Activated CD4-positive, alpha-beta T cell treated with anti-CD3 and anti-CD28 coated beads, Interleukin-2, Interleukin-4, amounts not matched to agents 100 ng/mL and 50 ng/mL, durations not matched to agents 16 hours and 8 hours (primary cell): ENCODE results near the gene CFAP298.
"Not testable (repeated sequence)": the region's sequence is repeated elsewhere in the genome, so short reads cannot be mapped to it uniquely, and the experiment has no call there.

Experiments used
- DNase-seq: peaks from one replicate; pipeline ENCODE4 v3.0.0-alpha.2; 2020; ENCODE audit warnings: low spot score

CFAP298 gene, protein sequence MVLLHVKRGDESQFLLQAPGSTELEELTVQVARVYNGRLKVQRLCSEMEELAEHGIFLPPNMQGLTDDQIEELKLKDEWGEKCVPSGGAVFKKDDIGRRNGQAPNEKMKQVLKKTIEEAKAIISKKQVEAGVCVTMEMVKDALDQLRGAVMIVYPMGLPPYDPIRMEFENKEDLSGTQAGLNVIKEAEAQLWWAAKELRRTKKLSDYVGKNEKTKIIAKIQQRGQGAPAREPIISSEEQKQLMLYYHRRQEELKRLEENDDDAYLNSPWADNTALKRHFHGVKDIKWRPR

DNA sequence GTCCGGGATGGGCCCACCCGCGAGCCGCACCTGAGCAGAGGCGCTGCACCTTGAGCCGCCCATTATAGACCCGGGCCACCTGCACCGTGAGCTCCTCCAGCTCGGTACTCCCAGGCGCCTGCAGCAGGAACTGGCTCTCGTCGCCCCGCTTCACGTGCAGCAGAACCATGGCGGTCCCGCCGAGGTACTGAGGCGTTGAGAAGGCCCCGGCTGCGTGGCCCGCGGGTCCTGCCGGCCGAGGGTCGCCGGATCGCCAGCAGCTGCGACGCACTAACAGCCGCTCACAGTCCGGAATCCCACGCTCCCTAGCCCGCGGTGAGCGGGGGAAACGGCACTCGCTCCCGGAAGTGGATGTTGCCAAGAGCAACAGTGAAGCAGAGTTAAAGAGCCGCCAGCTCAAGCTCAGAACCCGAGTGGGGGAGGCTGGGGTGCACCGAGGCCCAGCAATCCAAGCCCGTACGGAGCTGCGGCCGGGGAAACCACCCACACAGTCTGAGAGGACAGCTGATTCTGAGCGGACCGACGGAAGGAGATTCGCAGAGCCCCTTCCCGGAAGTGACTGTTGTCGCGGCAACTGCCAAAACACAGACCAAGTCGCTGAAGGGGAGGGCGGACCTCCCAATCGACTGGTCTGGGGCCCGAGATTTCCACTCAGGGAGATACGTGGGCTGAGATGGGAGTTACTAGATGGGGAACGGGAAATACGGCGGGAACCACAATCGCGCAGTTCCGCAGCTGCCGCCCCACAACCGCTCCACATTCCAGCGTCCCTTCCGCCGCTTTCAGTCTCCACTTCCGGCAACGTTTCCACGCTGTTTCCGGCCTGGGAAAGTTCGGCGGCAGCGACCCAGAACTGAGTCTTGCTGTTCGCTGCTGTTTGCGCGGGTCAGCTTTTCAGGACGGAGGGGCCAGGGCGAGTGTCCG is at the start of gene CFAP298:
CFAP298 (minus strand) TSS at position 303 of the 924 bp plus-strand sequence; CDS start at position 169, 134 bp downstream.
- DNase-seq: peak; percentile 91

DNA sequence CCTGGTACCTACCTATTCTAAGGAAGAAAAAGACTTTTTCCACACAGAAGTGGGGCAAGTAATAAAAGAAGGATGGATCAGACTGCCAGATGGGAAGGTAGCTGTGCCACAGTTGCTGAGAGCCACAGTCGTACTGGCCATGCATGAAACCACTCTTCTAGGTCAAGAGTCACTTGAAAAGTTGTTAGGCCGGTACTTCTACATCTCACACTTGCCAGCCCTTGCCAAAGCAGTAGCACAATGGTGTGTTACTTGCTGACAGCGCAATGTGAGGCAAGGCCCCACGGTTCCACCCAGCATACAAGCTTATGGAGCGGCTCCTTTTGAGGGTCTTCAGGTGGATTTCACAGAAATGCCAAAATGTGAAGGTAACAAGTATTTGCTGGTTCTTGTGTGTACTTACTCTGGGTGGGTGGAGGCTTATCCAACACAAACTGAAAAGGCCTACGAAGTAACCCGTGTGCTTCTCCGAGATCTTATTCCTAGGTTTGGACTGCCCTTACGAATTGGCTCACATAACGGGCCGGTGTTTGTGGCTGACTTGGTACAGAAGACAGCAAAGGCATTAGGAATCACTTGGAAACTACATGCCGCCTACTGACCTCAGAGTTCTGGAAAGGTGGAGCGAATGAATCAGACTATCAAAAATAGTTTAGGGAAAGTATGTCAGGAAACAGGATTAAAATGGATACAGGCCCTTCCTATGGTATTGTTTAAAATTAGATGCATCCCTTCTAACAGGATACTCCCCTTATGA is 49.0 kb upstream of the CFAP298 start:
- DNase-seq: not testable (repeated sequence)

DNA sequence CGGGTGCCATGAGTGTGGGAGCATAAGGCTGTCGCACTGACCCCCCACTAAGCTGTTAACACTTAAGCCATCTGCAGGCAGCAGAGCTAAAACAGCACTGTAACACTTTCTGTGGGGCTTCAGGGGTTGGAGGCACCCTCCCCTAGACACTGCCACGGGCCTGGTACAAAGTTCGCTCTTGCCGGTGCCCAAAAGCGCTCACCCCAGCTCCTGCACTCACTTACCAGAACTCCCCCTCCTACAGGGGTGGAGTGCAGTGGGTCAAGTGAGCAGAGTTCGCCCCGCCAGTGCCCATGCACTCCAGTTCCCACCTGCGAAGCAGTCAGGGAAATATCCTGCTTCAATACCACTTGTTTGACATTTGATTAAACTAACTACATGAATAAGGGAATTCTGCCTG is 46.3 kb upstream of the CFAP298 start:
- no peak for DNase-seq

DNA sequence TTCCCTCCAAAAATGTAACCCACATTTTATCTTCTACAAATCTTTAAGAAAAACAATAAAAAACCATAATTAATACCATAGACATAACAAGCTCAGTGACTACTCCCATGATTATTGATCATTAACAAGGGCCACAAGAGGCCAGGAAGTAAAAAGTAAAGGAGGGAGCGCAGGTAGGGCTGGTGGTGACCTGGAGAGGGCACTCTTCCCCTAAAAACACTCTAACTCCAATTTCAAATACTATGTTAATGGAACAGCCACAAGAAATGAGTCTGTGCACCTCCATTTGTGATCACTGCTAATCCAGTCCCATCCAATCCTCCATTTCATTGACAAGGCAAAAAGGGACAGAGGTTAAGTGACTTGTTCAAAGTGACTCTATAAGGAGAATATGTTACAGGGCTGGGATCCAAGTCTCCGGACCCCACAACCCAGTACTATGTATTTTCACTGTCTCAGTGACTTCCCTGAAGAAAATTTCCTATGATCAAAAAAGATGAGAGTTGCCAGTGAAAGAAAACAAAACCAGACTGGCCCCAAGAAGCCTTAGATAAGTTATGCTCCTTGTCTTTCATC is 41.2 kb upstream of the CFAP298 start:
- DNase-seq: peak; percentile 27

DNA sequence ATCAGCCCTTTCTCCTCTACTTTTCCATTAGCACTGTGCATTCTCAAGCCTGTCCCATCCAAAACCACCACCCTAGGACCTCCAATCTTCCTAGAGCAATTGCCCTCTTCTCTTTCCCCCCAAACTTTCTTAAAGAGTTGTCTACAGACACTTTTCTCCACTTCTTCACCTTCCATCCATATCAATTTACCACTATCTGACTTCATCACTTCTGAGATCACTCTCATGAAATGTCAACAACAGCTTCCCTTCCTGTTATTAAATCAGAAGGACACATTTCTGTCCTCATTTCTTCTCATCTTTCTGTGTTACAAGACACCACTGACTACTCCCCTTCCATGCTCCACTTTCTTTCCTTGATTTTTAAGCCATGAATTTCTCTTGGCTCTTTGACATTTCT is 36.0 kb upstream of the CFAP298 start:
- no peak for DNase-seq

DNA sequence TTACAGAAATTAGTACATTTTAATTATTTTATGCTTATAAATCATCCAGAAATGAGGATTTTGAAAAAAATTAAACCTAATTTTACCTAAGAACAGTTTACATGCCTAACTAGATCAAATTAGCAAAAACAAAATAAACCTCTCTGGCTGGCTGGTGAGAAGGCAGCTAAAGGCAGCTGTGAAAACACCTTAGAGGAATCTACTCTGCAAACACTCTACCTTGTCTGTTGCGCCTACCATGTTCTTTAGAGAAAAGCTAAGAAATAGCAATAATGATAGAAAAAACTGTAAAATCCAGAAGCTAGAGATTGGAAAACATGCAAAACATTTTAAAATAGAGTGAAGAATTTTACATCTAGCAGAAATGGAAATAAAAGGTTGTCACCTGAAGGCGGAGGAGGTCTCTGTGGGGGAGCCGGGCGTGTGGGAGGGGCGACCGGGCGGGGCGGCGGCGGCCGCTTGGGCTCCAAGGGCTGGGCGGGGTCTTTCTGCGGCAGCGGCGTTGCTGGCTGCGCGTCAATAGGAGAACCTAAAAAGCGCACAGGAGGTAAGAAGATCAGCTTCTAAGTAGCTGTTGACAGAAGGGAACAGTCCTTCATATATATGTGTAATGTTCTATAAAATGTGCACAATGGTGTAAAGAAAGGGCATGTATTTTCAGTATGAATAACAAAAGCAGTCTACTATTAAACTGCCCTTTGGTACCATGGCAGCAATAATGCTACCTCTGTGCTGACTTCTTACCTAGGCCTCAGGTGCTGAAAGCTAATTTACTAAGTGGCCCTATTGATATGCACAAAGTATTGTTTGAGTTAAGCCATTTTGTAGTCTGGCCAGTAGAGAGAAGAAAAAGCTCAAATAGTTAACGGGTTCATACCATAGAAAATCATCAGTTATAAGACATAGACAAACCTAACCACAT is 33.3 kb upstream of the CFAP298 start:
- no peak for DNase-seq

DNA sequence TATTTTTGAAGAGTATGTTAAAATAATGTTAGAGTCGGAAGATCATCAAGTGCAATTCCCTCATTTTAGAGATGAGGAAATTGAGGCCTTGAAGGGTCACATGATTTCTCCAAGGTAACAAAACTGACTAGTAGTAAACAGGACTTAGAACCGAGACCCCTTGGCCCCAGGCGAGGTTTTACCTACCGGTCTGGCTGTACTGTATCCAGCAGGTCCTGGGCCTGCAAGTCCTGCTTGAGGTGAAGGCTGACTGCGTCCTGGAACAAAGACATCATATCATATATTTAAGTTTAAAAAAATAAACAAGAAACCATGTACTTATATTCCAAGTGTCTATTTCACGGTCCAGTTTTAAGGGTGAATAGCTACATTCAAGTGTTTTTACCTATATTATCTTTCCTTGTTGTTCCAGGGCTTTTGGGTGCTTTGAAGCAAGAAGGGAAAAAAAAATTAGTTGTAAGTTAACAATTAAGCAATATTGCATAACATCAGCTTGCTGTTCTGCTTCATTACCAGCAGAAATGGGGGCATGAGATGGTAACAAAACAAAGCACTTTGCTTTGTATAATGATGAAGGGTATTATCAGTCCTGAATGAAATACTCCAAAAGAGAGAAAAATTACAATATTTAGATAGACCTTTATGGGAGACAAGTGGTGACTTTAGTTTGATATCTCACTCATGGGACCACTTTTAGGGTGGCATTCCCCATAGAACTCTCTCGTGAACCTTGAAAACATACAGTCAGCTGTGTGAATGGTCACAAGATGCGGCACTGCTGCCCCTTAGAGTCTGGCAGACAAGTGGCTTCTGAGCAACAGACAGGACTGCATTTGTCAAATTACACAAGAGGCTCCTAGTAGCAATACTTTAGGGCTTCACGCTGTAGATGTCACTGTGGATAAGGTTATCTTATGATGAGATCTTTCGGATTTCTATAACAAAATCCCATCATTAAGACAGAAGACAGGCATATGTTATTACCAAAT is 29.8 kb upstream of the CFAP298 start:
- no peak for DNase-seq

DNA sequence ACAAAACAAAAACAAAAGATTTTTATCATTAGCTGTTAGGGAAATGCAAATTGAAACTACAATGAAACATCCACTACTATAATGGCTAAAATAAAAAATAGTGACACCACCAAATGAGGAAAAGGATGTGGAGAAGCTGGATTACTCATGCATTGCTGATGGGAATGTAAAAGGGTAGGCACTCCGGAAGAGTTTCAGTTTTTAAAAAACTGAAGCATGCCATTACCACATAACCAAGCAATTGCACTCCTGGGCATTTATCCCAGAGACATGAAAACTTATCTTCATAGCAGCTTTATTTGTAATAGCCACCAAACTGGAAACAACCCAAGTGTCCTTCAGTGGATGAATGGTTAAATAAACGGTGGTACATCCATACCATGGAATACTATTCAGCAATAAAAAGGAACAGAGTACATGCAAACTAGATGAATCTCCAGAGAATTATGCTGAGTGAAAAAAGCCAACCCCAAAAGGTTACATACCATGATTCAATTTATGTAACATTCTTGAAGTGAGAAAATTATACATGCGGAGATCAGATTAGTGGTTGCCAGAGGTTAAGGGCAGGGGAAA is 14.5 kb upstream of the CFAP298 start:
- DNase-seq: no peak

DNA sequence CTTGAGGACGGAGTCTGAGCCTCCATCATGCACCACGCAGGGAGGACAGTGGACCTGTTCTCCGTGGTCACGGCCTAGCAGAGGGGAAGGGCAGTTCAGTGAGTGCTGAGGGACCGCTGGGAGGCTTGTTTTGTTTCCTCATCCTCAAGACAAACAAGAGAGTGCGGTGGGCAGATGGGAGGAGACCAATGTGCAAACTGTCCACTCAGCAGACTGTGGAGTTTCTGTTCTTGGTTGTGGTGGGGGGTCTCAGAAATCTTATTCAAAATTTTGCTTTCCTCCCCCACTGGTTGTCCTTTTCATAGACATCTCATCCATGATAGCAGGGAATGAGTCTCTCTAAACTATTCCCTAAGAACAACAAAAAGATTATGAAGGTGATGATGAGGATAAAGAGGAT is 6.0 kb upstream of the CFAP298 start:
- DNase-seq: not testable (repeated sequence)

DNA sequence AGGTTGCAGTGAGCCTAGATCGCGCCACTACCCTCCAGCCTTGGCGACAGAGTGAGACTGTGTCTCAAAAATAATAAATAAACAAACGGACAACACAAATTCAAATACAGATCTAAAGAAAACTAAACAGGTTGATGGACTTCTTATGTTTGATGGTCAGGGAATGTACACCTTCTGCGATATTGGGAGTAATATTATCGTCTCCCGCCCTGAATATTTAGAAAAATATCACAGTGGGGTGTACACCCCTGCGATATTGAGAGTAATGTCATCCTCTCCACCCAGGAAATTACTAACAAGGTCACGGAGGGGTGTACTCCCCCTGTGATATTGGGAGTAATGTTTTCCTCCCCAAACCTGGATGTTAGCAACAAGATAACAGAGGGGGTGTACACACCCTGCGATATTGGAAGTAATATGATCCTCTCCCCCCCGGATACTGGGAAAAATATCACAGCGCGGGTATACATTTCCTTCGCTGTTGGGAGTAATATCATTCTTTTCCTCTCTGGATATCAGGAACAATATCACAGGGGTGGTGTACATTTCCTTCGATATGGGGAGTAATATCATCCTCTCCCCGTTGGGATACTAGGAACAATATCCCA is 1.4 kb upstream of the CFAP298 start:
- no peak for DNase-seq

DNA sequence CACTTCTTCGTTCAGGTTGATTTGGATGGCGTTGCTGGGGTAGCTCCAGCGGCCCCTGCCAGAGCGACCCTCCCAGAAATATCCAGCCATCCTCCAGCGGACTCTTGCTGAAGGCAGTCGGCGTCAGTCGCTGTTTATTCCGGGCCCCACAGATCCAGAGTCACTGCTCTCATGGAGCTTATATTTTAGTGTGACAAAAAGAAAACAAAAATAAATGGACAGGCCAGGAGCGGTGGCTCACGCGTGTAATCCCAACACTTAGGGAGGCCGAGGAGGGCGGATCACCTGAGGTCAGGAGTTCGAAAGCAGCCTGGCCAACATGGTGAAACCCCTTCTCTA is 791 bp upstream of the CFAP298 start:
- DNase-seq: peak; percentile 6

DNA sequence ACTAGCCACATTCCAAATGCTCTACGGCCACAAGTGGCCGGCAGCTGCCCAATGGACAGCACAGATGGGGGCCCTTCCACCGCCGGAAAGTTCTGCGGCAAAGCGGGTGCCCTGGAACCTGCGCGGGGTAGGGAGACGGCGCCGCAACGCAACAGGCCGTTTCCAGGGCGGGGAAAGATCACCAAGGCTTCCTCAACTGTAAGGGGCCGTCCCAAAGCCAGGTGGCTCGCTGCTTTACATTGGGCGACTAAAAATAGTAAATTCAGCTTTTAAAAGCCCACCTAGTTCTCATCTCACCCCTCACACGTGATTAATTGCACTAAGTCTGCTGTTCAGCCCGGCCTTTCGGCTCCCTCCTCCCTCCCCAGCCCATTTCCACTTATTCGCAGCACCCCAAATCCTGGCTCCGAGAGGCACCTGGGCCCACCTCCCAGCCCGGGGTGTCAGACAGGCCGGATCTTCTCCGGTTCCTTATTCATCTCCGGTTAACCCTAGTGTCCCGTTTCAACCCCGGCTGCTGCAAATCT is 643 bp downstream of the CFAP298 start:
- peak; percentile 31 for DNase-seq

DNA sequence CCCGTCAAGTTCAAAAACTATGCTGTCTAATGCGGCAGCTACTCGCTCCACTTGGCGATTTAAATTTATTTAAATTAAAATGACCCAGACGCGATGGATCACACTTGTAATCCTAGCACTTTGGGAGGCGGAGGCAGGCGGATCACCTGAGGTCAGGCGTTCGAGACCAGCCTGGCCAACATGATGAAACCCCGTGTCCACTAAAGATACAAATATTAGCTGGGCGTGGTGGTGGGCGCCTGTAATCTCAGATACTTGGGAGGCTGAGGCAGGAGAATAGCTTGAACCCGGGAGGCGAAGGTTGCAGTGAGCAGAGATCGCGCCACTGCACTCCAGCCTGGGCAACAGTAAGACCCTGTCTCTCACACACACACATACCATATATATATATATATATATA is 1.2 kb downstream of the CFAP298 start:
- not testable (repeated sequence) for DNase-seq

DNA sequence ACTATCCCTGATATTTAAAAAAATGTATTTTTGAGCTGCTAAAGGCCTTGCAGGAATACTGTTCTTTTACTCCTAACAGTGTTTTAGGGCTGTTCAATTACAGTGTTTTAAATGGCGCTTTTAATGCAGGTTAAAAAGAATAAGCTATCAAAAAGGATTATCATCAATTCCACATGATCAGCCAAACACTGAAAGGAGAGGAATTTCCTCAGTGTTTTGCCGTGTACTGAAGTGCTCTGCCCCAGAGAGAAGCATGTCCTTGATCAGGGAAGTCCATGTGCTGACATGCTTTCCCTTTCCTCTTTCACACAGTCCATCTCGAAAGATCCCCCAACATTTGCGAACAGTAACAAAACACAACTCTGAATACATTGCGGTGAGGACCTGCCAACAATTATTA is 3.3 kb downstream of the CFAP298 start:
- DNase-seq: no peak

DNA sequence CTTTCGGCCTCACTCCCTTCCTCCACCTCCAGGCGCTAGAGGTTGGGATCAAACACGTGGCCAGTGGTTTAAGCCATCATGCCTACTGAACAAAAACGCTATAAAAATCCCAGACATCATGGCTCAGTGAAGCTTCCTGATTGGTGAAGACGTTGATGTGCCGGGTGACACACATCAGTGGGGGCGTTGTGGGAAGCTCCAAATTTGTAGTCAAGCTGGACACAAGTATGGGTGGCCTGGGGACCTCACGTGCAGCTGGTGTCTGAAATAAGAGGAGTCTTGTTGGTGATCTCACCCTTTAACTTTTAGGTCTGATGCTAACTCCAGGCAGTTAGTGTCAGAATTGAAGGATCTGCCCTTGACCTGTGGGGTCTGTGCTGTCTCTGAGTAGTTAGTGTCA is 6.7 kb downstream of the CFAP298 start:
- DNase-seq: no peak

DNA sequence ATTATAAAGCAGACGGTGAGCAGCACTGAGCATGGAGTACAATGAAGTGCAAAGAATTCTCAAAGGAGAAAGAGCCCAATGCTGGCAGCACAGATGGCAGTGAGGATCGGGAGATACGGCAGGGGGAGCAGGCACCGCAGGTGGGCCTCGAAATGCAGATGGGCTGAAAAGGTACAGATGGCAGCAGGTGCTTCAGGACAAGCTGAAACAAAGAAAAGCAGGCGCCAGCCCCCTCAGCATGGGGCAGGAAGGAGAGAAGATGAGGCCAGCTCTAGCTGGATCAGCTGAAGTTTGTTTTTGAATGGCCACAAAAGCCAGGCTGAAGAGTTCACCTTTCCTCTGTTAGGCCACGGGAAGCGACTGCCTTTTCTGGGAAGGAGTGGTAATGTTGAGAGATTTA is 7.7 kb downstream of the CFAP298 start:
- no peak for DNase-seq

DNA sequence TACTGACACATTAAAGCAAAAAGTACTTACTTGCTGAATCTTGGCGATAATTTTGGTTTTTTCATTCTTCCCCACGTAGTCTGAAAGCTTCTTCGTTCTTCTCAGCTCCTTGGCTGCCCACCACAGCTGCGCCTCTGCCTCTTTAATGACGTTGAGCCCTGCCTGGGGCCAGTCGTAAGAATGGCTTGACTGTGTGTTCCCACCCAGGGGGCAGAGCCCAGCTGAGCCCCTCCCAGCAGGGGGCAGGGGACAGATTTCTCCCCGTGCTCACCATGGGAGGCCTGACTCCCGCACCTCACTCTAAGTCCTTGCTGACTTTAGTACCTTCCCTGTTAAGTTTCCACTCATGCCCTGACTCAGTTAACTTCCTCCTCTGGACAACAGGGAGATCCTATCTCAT is 9.0 kb downstream of the CFAP298 start:
- no peak for DNase-seq

DNA sequence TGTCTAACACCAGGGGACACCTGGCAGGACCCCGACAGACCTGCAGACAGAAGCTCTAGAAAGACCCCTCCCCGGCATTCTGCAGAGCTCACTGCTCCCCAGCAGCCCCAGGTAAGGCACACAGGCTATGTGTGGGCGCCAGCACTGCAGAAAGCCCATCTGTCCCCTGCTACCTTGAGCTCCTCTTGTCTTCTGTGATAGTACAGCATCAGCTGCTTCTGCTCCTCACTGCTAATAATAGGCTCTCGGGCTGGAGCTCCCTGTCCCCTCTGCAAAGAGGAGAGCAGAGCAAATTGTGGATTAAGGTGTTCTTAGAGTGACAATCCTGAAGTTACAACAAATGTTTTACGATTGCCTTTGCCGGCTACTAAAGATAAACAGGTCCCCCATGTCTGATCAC is 10.1 kb downstream of the CFAP298 start:
- DNase-seq: no peak

DNA sequence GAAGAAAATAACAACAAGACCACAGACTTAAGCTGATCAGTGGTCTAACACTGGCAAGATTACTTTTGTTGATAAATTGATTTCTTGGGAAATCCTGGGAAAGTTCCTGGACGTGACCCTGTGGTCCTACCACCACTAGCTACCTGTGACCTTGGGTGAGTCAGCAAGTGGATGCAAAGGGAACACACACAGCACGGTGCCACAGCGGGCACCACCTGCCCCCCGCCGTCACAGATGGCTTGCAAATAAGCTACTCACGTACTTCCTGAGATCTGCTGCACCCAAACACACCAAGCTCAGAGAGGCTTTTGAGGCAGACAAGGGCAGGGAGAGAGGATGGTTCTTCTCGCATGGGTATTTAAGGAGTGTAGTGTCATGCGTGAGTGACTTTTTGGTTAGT is 12.7 kb downstream of the CFAP298 start:
- DNase-seq: no peak
